Gastroesophageal sphincter (tissue), 3 donors: ENCODE measurements around the gene IRF2BPL.

ENCODE experiments used
- EP300 ChIP-seq: sonication (generic); formaldehyde crosslinking; IDR thresholded peaks from one replicate; pipeline ENCODE4 v1.6.1; 2017; ENCODE audit warnings: antibody characterized with exemption, mild to moderate bottlenecking
- POLR2A ChIP-seq, 2 donors: fragments of 450-650 bp; IDR thresholded peaks; one replicate each; pipeline ENCODE4 v1.6.1; 2017; ENCODE audit warnings: antibody characterized with exemption in 2 of 2, mild to moderate bottlenecking in 2 of 2, moderate library complexity in 1 of 2
- TF ChIP-seq, protein P1 (sequence below), 4 experiments: fragments of 200-600 bp in 2 of 4; fragments of 450-650 bp in 2 of 4; sonication (generic) in 1 of 4; IDR thresholded peaks; one replicate each; pipeline ENCODE4 v1.5.1; 2017 to 2019; ENCODE audit warnings: antibody characterized with exemption in 4 of 4, mild to moderate bottlenecking in 2 of 4, moderate library complexity in 2 of 4

DNA sequence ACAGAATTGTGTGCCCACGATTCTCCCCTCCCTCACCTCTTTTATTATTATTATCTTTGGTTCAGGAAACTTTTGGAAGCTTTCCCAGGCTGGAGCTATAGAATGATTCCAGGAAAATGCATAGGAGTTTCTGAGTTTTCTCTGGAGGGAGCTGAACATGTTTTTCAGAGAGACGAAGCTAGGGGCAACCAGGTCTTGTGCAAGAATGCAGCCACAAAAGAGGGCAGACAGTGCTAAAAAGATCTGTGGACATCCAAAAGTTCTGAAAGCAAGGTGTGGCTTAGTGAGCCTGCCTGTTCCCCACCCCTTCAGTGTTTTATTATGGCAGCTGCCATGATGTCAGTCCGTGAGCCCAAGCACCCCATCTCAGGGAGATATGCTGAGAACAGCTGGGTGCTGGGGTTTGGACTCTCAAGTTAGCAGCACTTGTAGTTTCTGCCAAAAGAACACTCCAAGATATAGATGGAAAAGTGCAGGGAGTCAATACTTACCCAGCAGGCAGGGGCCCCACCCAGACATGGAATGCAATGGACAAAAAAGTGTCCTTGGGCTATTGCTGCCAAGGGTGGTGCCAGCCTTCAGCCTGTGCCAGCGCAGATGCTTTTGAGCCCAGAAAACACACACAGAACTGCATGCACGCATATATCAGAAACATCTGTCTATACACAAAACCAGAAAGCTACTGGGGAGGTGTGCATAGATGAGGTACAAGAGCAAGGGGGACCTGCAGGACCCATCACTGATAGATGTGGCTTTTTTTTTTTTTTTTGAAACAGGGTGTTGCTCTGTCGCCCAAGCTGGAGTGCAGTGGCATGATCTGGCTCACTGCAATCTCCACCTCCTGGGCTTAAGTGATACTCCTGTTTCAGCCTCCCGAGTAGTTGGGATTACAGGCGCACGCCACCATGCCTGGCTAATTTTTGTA lies 17.0 kb upstream of the IRF2BPL start:
- TF ChIP-seq, protein P1, sequence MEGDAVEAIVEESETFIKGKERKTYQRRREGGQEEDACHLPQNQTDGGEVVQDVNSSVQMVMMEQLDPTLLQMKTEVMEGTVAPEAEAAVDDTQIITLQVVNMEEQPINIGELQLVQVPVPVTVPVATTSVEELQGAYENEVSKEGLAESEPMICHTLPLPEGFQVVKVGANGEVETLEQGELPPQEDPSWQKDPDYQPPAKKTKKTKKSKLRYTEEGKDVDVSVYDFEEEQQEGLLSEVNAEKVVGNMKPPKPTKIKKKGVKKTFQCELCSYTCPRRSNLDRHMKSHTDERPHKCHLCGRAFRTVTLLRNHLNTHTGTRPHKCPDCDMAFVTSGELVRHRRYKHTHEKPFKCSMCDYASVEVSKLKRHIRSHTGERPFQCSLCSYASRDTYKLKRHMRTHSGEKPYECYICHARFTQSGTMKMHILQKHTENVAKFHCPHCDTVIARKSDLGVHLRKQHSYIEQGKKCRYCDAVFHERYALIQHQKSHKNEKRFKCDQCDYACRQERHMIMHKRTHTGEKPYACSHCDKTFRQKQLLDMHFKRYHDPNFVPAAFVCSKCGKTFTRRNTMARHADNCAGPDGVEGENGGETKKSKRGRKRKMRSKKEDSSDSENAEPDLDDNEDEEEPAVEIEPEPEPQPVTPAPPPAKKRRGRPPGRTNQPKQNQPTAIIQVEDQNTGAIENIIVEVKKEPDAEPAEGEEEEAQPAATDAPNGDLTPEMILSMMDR (IDR thresholded peaks at IDR 0.05): no peak
- TF ChIP-seq EP300 (no peak), POLR2A (IDR thresholded peaks at IDR 0.05) (no peak)
